GM12874 (cell line): ENCODE data around the gene ELMOD1.
A peak's percentile ranks its signal among the peaks of the same experiment; 100 is the strongest.

Experiments
- CTCF ChIP-seq: IDR thresholded peaks from 2 replicates; pipeline ENCODE4 v1.5.1; 2011; ENCODE audit warnings: low read depth, mild to moderate bottlenecking, control low read depth, low read length, moderate library complexity; ENCODE audit not compliant: insufficient read depth

The ELMOD1 gene

GRCh38 chr11:107678632-107678971, 87.7 kb downstream of the ELMOD1 start:
- no peak for TF ChIP-seq CTCF

DNA sequence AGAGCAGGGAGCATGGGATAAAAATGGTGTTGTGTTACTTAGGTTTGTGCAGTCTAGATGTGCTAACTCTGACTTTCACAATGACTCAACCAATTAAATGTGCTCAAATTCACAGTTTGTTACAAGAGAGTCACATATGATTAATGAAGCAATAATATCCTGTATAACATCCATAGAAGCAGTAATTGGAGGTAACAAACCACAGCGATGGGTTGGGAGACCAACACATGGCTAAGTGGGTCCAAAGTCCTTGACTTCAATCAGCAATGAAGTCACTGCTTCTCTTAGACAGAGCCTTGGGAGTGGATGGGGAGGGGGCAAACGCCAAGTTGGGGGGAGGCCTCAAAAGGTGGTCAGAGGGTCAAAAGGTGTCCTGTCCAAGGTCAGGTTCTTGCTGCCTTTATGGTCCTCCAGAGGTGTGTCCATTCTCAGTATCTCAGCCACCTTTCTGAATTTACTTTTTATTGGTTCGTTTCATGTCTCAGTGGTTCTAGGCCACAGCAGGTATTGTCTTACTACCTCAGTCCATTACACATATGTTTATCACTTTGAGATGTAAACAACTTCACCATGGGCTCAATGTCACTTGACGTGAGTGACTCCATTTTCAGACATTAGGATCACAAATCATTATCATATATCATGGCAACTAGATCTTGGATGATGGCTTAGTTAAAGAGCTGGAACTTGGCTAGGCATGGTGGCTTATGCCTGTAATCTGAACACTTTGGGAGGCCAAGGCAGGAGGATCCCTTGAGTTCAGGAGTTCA, 88.5 kb downstream of the ELMOD1 start:
- TF ChIP-seq CTCF, result no peak

- no peak for TF ChIP-seq CTCF
Measured at GRCh38 chr11:107682171-107682570, 91.2 kb downstream of the ELMOD1 start.

GRCh38 chr11:107682572-107682971, 91.6 kb downstream of the ELMOD1 start:
- no peak for TF ChIP-seq CTCF

DNA sequence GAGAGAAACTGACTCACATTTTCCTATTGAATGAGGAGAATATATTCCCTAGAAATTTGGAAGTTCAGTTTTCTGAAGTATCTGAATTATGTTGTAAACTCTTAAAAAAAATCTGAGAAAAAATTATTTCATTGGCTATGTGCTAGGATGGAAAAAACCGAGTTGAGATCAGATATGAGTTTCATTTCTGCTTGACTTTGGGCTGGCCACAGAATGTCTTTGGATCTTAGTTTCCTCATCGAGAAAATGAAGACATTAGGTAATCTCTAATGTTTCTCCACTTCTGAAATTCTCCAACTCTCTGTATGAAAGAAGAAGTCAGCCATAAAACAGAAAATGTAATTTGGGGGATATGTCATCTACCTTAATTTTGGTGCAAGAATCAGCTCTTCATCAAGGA, 92.1 kb downstream of the ELMOD1 start:
- TF ChIP-seq CTCF, result no peak

DNA sequence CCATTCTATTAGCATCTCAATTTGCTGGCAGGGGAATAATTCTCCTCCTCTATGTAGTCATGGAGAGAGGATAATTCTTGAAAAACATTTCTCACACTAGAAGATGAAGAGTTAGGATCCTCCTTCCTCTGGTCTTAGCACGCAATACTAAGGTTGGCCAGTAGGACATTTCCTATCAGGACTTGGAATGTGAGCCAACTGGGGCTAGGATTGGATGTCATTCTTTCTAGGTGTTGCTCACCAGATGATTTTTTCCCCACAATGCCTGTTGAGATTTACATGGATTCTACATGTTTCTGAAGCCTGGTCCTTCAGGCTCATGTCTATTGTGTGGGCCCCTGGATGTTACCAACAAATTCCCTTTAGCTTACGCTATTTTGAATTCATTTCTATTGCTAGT, 92.9 kb downstream of the ELMOD1 start:
- TF ChIP-seq CTCF, result peak; percentile 27; the same call in 1 of the 2 replicates

GRCh38 chr11:107688322-107688918, 97.5 kb downstream of the ELMOD1 start:
- TF ChIP-seq CTCF, result no peak
